Measurements from ENCODE around the gene PTMA. TPM values are rescaled to one million over a fixed set of nuclear protein-coding genes. Genes with fewer than 3 reads are reported as not detected.
A peak's percentile ranks its signal among the peaks of the same experiment; 100 is the strongest.

The PTMA gene
- total and polyA plus RNA-seq, 9 of the 15 experiments (the other 6 are each of a cell fraction or from before 2014, with no cell fraction given) = 429 to 2,322 (median 1,578) TPM

GRCh38 chr2:231706731-231707624 lies 1.3 kb upstream of the PTMA start (continued):
- no peak for TF ChIP-seq NELFE (IDR thresholded peaks at IDR 0.05; ENCODE audit: insufficient read depth, insufficient read length)
- TF ChIP-seq ZNF384 (IDR thresholded peaks at IDR 0.05; ENCODE audit: low read depth, low read length) = no peak
- TF ChIP-seq MYC (IDR thresholded peaks at IDR 0.05; ENCODE audit: low read depth, low read length) = peak; percentile 87
- TF ChIP-seq MYC (CRISPR knock-in tag; IDR thresholded peaks at IDR 0.05; ENCODE audit: borderline replicate concordance, low read depth) = peak; percentile 76; the same call in 1 of the 2 replicates
- TF ChIP-seq SPI1 (IDR thresholded peaks at IDR 0.05; ENCODE audit: borderline replicate concordance, low read depth, low read length) = no peak
- peak; percentile 81; the same call in 1 of the 2 replicates for TF ChIP-seq GTF2A2 (tag; IDR thresholded peaks at IDR 0.05)
- TF ChIP-seq ZNF77 (CRISPR knock-in tag; IDR thresholded peaks at IDR 0.05) = no peak
- no peak for TF ChIP-seq THRAP3 (IDR thresholded peaks at IDR 0.05; ENCODE audit: borderline replicate concordance)
- TF ChIP-seq STAT5A (IDR thresholded peaks at IDR 0.05; ENCODE audit: borderline replicate concordance, low read length) = no peak
- TF ChIP-seq MCM2 (IDR thresholded peaks at IDR 0.05; ENCODE audit: low read depth) = no peak
- TF ChIP-seq MED1 (CRISPR knock-in tag; IDR thresholded peaks at IDR 0.05; ENCODE audit: borderline replicate concordance) = no peak
- TF ChIP-seq SMAD4 (CRISPR knock-in tag; conservative IDR thresholded peaks at IDR 0.05) = no peak; the same call in 1 of the 2 replicates
- TF ChIP-seq RFX5 (IDR thresholded peaks at IDR 0.05; ENCODE audit: low read depth, low read length) = no peak
- TF ChIP-seq LARP7 (IDR thresholded peaks at IDR 0.05) = no peak
- TF ChIP-seq ZNF280A (IDR thresholded peaks at IDR 0.05; ENCODE audit: low read depth, partially characterized antibody) = no peak
- no peak for TF ChIP-seq HNRNPK (IDR thresholded peaks at IDR 0.05; ENCODE audit: low read depth, low read length, poor library complexity, severe bottlenecking)
- TF ChIP-seq ARID1B (IDR thresholded peaks at IDR 0.05) = peak; percentile 37; the same call in 1 of the 2 replicates
- no peak for TF ChIP-seq ZBTB33 (CRISPR knock-in tag; IDR thresholded peaks at IDR 0.05)
- TF ChIP-seq GATAD2A (IDR thresholded peaks at IDR 0.05) = no peak
- no peak for TF ChIP-seq ZBTB2 (IDR thresholded peaks at IDR 0.05)
- TF ChIP-seq PCBP2 (IDR thresholded peaks at IDR 0.05; ENCODE audit: low read depth, low read length, poor library complexity, severe bottlenecking) = no peak
- no peak for TF ChIP-seq E2F3 (CRISPR knock-in tag; IDR thresholded peaks at IDR 0.05)
- no peak for TF ChIP-seq PREB (CRISPR knock-in tag; IDR thresholded peaks at IDR 0.05)

Measured in K562 (cell line).